HEK293 (cell line): ENCODE data around the gene RPL23.

Source experiments
- EGR2 ChIP-seq: fragments of 450-650 bp; formaldehyde crosslinking; IDR thresholded peaks from 2 replicates; pipeline ENCODE4 v1.5.1; 2016; ENCODE audit warnings: low read depth, missing biosample characterization, missing genetic modification characterization
- KLF16 ChIP-seq: fragments of 450-650 bp; formaldehyde crosslinking; IDR thresholded peaks from 2 replicates; pipeline ENCODE4 v1.5.1; 2017; ENCODE audit warnings: missing biosample characterization, missing genetic modification characterization
- REPIN1 ChIP-seq: fragments of 450-650 bp; formaldehyde crosslinking; IDR thresholded peaks from 2 replicates; pipeline ENCODE4 v1.5.1; 2017; ENCODE audit warnings: missing biosample characterization, missing genetic modification characterization, low read depth
- ZBTB48 ChIP-seq: fragments of 450-650 bp; formaldehyde crosslinking; IDR thresholded peaks from 2 replicates; pipeline ENCODE4 v1.5.1; 2016; ENCODE audit warnings: missing biosample characterization, missing genetic modification characterization
- ZBTB7A ChIP-seq: fragments of 450-650 bp; formaldehyde crosslinking; IDR thresholded peaks from 2 replicates; pipeline ENCODE4 v1.5.1; 2016; ENCODE audit warnings: low read depth, missing biosample characterization, missing genetic modification characterization
- ZNF133 ChIP-seq: fragments of 450-650 bp; formaldehyde crosslinking; IDR thresholded peaks from 2 replicates; pipeline ENCODE4 v1.5.1; 2016; ENCODE audit warnings: missing biosample characterization, missing genetic modification characterization
- ZNF140 ChIP-seq: fragments of 450-650 bp; formaldehyde crosslinking; IDR thresholded peaks from 2 replicates; pipeline ENCODE4 v1.5.1; 2016; ENCODE audit warnings: missing biosample characterization, missing genetic modification characterization
- ZNF169 ChIP-seq: fragments of 450-650 bp; formaldehyde crosslinking; IDR thresholded peaks from 2 replicates; pipeline ENCODE4 v1.5.1; 2016; ENCODE audit warnings: missing biosample characterization, missing genetic modification characterization
- ZNF184 ChIP-seq: fragments of 450-650 bp; IDR thresholded peaks from 2 replicates; pipeline ENCODE4 v1.5.1; 2018; ENCODE audit warnings: missing biosample characterization, mild to moderate bottlenecking, missing genetic modification characterization
- ZNF2 ChIP-seq: fragments of 450-650 bp; formaldehyde crosslinking; IDR thresholded peaks from 2 replicates; pipeline ENCODE4 v1.5.1; 2016; ENCODE audit warnings: missing biosample characterization, missing genetic modification characterization
- ZNF23 ChIP-seq: fragments of 450-650 bp; formaldehyde crosslinking; IDR thresholded peaks from 2 replicates; pipeline ENCODE4 v1.5.1; 2016; ENCODE audit warnings: missing biosample characterization, missing genetic modification characterization, borderline replicate concordance
- ZNF324 ChIP-seq: fragments of 450-650 bp; formaldehyde crosslinking; IDR thresholded peaks from 2 replicates; pipeline ENCODE4 v1.5.1; 2016; ENCODE audit warnings: missing biosample characterization, missing genetic modification characterization
- ZNF341 ChIP-seq: fragments of 450-650 bp; formaldehyde crosslinking; IDR thresholded peaks from 2 replicates; pipeline ENCODE4; 2016; ENCODE audit warnings: low read depth, missing biosample characterization, missing genetic modification characterization
- ZNF629 ChIP-seq: fragments of 450-650 bp; formaldehyde crosslinking; IDR thresholded peaks from 2 replicates; pipeline ENCODE4 v1.5.1; 2017; ENCODE audit warnings: missing biosample characterization, missing genetic modification characterization
- ZNF658 ChIP-seq: fragments of 450-650 bp; formaldehyde crosslinking; IDR thresholded peaks from 2 replicates; pipeline ENCODE4; 2016; ENCODE audit warnings: missing biosample characterization, missing genetic modification characterization
- ZNF670 ChIP-seq: fragments of 450-650 bp; formaldehyde crosslinking; IDR thresholded peaks from 2 replicates; pipeline ENCODE4 v1.5.1; 2016; ENCODE audit warnings: missing biosample characterization, missing genetic modification characterization, low read depth
- ZNF792 ChIP-seq: fragments of 450-650 bp; formaldehyde crosslinking; IDR thresholded peaks from 2 replicates; pipeline ENCODE4 v1.5.1; 2016; ENCODE audit warnings: missing biosample characterization, missing genetic modification characterization
- ZSCAN16 ChIP-seq: fragments of 450-650 bp; formaldehyde crosslinking; IDR thresholded peaks from 2 replicates; pipeline ENCODE4 v1.5.1; 2016; ENCODE audit warnings: missing biosample characterization, missing genetic modification characterization
- ZSCAN23 ChIP-seq: fragments of 450-650 bp; formaldehyde crosslinking; IDR thresholded peaks from 2 replicates; pipeline ENCODE4 v1.5.1; 2016; ENCODE audit warnings: missing biosample characterization, missing genetic modification characterization
- ZSCAN30 ChIP-seq: fragments of 450-650 bp; IDR thresholded peaks from 2 replicates; pipeline ENCODE4 v1.5.1; 2018; ENCODE audit warnings: missing biosample characterization, mild to moderate bottlenecking, missing genetic modification characterization, moderate library complexity
- ZXDB ChIP-seq: fragments of 450-650 bp; formaldehyde crosslinking; IDR thresholded peaks from 2 replicates; pipeline ENCODE4 v1.5.1; 2016; ENCODE audit warnings: missing biosample characterization, missing genetic modification characterization
- TF ChIP-seq, protein P1 (sequence below): fragments of 450-650 bp; formaldehyde crosslinking; IDR thresholded peaks from 2 replicates; pipeline ENCODE4 v1.5.1; 2016; ENCODE audit warnings: missing biosample characterization, missing genetic modification characterization
- TF ChIP-seq, protein P2 (sequence below): fragments of 450-650 bp; formaldehyde crosslinking; IDR thresholded peaks from 2 replicates; pipeline ENCODE4 v1.5.1; 2016; ENCODE audit warnings: missing biosample characterization, missing genetic modification characterization, low read depth
- TF ChIP-seq, protein P3 (sequence below): fragments of 450-650 bp; formaldehyde crosslinking; IDR thresholded peaks from 2 replicates; pipeline ENCODE4 v1.5.1; 2016; ENCODE audit warnings: missing biosample characterization, missing genetic modification characterization
- TF ChIP-seq, protein P4 (sequence below): fragments of 450-650 bp; formaldehyde crosslinking; IDR thresholded peaks from 2 replicates; pipeline ENCODE4 v1.5.1; 2017; ENCODE audit warnings: missing biosample characterization, missing genetic modification characterization
- TF ChIP-seq, protein P5 (sequence below): fragments of 450-650 bp; formaldehyde crosslinking; IDR thresholded peaks from 2 replicates; pipeline ENCODE4 v1.5.0; 2017; ENCODE audit warnings: missing biosample characterization, missing genetic modification characterization, borderline replicate concordance
- TF ChIP-seq, protein P6 (sequence below): fragments of 450-650 bp; formaldehyde crosslinking; IDR thresholded peaks from 2 replicates; pipeline ENCODE4 v1.5.1; 2016; ENCODE audit warnings: missing biosample characterization, missing genetic modification characterization

Gene RPL23

DNA sequence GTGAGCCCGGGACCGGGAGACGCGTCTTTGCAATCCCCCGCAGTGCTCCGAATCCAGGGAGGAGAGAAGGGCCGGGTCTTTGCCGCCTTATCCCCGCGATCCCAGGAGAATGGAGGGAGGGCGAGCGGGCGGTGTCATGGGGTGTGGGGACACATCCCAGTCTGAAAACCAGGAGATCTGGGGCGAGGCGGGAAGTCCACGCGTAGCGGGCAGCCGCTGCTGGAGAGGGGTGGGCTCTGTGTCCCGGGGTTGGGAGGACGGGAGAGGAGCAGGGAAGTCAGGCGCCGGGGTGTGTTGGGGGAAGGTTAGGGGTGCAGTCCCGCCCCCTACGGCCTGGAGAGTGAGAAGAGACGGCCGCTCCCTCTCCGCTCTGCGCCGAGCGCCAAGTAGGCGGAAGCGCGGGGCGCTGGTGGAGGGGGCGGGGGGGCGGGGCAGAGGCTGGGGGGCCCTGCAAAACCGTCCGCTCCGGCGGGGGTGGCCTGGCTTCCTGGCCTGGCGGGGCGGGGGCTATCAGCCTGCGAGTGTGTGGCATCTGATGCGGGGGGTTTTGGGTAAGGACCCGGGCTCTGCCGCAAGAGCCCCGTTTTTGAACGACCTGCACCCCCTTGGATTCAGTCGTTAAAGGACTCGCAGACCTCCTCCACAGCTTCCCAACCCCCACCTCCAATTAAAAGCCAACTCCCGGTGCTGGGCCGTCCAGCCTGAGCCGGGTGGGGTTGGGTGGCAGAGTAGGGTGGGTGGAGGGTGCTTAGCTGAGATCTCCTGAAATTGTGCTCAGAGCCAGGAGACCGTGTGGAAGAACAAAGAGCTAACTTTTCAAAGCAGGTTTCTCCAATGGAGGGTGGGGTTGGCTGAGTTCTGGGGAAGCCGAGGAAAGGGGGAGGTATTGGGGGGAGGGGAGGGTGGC lies 17.0 kb upstream of the RPL23 start (continued):
- TF ChIP-seq KLF16 (tag by site-specific recombination), result 0 out of 2 replicates have a peak, but pooled peaks have one; percentile 64
- TF ChIP-seq ZNF169 (tag by site-specific recombination), result no peak
- TF ChIP-seq ZNF23 (tag by site-specific recombination), result no peak
- TF ChIP-seq, protein P1, sequence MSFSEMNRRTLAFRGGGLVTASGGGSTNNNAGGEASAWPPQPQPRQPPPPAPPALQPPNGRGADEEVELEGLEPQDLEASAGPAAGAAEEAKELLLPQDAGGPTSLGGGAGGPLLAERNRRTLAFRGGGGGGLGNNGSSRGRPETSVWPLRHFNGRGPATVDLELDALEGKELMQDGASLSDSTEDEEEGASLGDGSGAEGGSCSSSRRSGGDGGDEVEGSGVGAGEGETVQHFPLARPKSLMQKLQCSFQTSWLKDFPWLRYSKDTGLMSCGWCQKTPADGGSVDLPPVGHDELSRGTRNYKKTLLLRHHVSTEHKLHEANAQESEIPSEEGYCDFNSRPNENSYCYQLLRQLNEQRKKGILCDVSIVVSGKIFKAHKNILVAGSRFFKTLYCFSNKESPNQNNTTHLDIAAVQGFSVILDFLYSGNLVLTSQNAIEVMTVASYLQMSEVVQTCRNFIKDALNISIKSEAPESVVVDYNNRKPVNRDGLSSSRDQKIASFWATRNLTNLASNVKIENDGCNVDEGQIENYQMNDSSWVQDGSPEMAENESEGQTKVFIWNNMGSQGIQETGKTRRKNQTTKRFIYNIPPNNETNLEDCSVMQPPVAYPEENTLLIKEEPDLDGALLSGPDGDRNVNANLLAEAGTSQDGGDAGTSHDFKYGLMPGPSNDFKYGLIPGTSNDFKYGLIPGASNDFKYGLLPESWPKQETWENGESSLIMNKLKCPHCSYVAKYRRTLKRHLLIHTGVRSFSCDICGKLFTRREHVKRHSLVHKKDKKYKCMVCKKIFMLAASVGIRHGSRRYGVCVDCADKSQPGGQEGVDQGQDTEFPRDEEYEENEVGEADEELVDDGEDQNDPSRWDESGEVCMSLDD (tag by site-specific recombination), result peak; percentile 85
- TF ChIP-seq ZNF792 (tag by site-specific recombination), result peak; percentile 53; the same call in 1 of the 2 replicates
- TF ChIP-seq, protein P2, sequence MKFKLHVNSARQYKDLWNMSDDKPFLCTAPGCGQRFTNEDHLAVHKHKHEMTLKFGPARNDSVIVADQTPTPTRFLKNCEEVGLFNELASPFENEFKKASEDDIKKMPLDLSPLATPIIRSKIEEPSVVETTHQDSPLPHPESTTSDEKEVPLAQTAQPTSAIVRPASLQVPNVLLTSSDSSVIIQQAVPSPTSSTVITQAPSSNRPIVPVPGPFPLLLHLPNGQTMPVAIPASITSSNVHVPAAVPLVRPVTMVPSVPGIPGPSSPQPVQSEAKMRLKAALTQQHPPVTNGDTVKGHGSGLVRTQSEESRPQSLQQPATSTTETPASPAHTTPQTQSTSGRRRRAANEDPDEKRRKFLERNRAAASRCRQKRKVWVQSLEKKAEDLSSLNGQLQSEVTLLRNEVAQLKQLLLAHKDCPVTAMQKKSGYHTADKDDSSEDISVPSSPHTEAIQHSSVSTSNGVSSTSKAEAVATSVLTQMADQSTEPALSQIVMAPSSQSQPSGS (tag by site-specific recombination), result no peak
- peak; percentile 56; the same call in 1 of the 2 replicates for TF ChIP-seq ZBTB48 (tag by site-specific recombination)
- TF ChIP-seq ZNF341 (tag by site-specific recombination), result peak; percentile 55; the same call in 1 of the 2 replicates
- no peak for TF ChIP-seq ZNF140
- no peak; the same call in 1 of the 2 replicates for TF ChIP-seq ZSCAN23 (tag by site-specific recombination)
- no peak for TF ChIP-seq ZNF670 (tag by site-specific recombination)
- TF ChIP-seq, protein P3, sequence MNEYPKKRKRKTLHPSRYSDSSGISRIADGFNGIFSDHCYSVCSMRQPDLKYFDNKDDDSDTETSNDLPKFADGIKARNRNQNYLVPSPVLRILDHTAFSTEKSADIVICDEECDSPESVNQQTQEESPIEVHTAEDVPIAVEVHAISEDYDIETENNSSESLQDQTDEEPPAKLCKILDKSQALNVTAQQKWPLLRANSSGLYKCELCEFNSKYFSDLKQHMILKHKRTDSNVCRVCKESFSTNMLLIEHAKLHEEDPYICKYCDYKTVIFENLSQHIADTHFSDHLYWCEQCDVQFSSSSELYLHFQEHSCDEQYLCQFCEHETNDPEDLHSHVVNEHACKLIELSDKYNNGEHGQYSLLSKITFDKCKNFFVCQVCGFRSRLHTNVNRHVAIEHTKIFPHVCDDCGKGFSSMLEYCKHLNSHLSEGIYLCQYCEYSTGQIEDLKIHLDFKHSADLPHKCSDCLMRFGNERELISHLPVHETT (tag by site-specific recombination), result no peak
- no peak for TF ChIP-seq ZNF324 (tag by site-specific recombination)
- peak; percentile 25 for TF ChIP-seq EGR2
- no peak for TF ChIP-seq REPIN1 (tag by site-specific recombination)
- 0 out of 2 replicates have a peak, but pooled peaks have one; percentile 13 for TF ChIP-seq ZSCAN30 (tag by site-specific recombination)
- no peak; the same call in none of the 2 replicates for TF ChIP-seq ZNF629 (tag by site-specific recombination)
- no peak for TF ChIP-seq ZNF184 (tag by site-specific recombination)
- TF ChIP-seq ZNF2 (tag by site-specific recombination), result peak; percentile 10
- TF ChIP-seq ZBTB7A (tag by site-specific recombination), result no peak; the same call in 1 of the 2 replicates
- TF ChIP-seq ZNF133 (tag by site-specific recombination), result no peak
- TF ChIP-seq, protein P4, sequence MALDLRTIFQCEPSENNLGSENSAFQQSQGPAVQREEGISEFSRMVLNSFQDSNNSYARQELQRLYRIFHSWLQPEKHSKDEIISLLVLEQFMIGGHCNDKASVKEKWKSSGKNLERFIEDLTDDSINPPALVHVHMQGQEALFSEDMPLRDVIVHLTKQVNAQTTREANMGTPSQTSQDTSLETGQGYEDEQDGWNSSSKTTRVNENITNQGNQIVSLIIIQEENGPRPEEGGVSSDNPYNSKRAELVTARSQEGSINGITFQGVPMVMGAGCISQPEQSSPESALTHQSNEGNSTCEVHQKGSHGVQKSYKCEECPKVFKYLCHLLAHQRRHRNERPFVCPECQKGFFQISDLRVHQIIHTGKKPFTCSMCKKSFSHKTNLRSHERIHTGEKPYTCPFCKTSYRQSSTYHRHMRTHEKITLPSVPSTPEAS (tag by site-specific recombination), result no peak
- TF ChIP-seq ZSCAN16 (tag by site-specific recombination), result no peak
- TF ChIP-seq, protein P5, sequence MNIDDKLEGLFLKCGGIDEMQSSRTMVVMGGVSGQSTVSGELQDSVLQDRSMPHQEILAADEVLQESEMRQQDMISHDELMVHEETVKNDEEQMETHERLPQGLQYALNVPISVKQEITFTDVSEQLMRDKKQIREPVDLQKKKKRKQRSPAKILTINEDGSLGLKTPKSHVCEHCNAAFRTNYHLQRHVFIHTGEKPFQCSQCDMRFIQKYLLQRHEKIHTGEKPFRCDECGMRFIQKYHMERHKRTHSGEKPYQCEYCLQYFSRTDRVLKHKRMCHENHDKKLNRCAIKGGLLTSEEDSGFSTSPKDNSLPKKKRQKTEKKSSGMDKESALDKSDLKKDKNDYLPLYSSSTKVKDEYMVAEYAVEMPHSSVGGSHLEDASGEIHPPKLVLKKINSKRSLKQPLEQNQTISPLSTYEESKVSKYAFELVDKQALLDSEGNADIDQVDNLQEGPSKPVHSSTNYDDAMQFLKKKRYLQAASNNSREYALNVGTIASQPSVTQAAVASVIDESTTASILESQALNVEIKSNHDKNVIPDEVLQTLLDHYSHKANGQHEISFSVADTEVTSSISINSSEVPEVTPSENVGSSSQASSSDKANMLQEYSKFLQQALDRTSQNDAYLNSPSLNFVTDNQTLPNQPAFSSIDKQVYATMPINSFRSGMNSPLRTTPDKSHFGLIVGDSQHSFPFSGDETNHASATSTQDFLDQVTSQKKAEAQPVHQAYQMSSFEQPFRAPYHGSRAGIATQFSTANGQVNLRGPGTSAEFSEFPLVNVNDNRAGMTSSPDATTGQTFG (tag by site-specific recombination), result no peak
- TF ChIP-seq ZXDB (tag by site-specific recombination), result peak; percentile 13; the same call in 1 of the 2 replicates
- TF ChIP-seq, protein P6, sequence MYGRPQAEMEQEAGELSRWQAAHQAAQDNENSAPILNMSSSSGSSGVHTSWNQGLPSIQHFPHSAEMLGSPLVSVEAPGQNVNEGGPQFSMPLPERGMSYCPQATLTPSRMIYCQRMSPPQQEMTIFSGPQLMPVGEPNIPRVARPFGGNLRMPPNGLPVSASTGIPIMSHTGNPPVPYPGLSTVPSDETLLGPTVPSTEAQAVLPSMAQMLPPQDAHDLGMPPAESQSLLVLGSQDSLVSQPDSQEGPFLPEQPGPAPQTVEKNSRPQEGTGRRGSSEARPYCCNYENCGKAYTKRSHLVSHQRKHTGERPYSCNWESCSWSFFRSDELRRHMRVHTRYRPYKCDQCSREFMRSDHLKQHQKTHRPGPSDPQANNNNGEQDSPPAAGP (tag by site-specific recombination), result peak; percentile 92
- TF ChIP-seq ZNF658 (tag by site-specific recombination), result no peak
